ENCODE measurements around the gene RAX. TPM values are rescaled to one million over a fixed set of nuclear protein-coding genes. Genes with fewer than 3 reads are reported as not detected.
"Not testable (repeated sequence)": the region's sequence is repeated elsewhere in the genome, so short reads cannot be mapped to it uniquely, and the experiment has no call there.

The RAX gene
- total and polyA plus RNA-seq, 9 donors: 0.13 TPM; not detected in 8

- no peak for DNase-seq
- Histone ChIP-seq H3K27ac (ENCODE audit: low read length) (no peak overlapping the region), H3K9me3 (replicated peaks; ENCODE audit: control insufficient read depth, low read depth, low read length) (no peaks in the 10 kb centered on the region), H3K4me1 (ENCODE audit: control insufficient read depth, insufficient read depth, low read length) (peaks cover 14% of the 10 kb centered on the region), H3K4me3 (ENCODE audit: low read length) (no peak overlapping the region), H3K36me3 (ENCODE audit: control insufficient read depth, insufficient read depth, low read length) (no peaks in the 10 kb centered on the region), H3K27me3 (ENCODE audit: control insufficient read depth, insufficient read depth, low read length) (peaks cover 84% of the 10 kb centered on the region)
- WGBS (ENCODE audit: insufficient coverage): 8% methylated on average over 3 of the region's 10 CpGs
Measured at GRCh38 chr18:59266886-59267502, 6.3 kb downstream of the RAX start.

- H3K4me1 ChIP-seq (ENCODE audit: control insufficient read depth, insufficient read depth, low read length): peaks cover 14% of the 10 kb centered on the region
- no peaks in the 10 kb centered on the region for H3K36me3 ChIP-seq (ENCODE audit: control insufficient read depth, insufficient read depth, low read length)
- no peak overlapping the region for H3K4me3 ChIP-seq (ENCODE audit: low read length)
- DNase-seq: no peak
- peaks cover 80% of the 10 kb centered on the region for H3K27me3 ChIP-seq (ENCODE audit: control insufficient read depth, insufficient read depth, low read length)
- no peaks in the 10 kb centered on the region for H3K9me3 ChIP-seq (replicated peaks; ENCODE audit: control insufficient read depth, low read depth, low read length)
- H3K27ac ChIP-seq (ENCODE audit: low read length): no peak overlapping the region
- no CpG with 5 or more reads among the region's 1 CpG for WGBS (ENCODE audit: insufficient coverage)
Measured at GRCh38 chr18:59266459-59266858, 6.8 kb downstream of the RAX start.

- Histone ChIP-seq H3K27me3 (ENCODE audit: control insufficient read depth, insufficient read depth, low read length) (peaks cover 77% of the 10 kb centered on the region), H3K36me3 (ENCODE audit: control insufficient read depth, insufficient read depth, low read length) (no peaks in the 10 kb centered on the region), H3K9me3 (replicated peaks; ENCODE audit: control insufficient read depth, low read depth, low read length) (no peaks in the 10 kb centered on the region), H3K4me1 (ENCODE audit: control insufficient read depth, insufficient read depth, low read length) (peaks cover 14% of the 10 kb centered on the region), H3K27ac (ENCODE audit: low read length) (no peak overlapping the region), H3K4me3 (ENCODE audit: low read length) (no peak overlapping the region)
- 6% methylated on average over 9 of the region's 12 CpGs for WGBS (ENCODE audit: insufficient coverage)
- no peak for DNase-seq
Measured at GRCh38 chr18:59265974-59266369, 7.3 kb downstream of the RAX start.

GRCh38 chr18:59265246-59265973 lies 7.8 kb downstream of the RAX start:
- DNase-seq: no peak
- H3K4me3 ChIP-seq (ENCODE audit: low read length): peak overlapping the region; percentile 19
- no peaks in the 10 kb centered on the region for H3K36me3 ChIP-seq (ENCODE audit: control insufficient read depth, insufficient read depth, low read length)
- peaks cover 72% of the 10 kb centered on the region for H3K27me3 ChIP-seq (ENCODE audit: control insufficient read depth, insufficient read depth, low read length)
- peaks cover 14% of the 10 kb centered on the region for H3K4me1 ChIP-seq (ENCODE audit: control insufficient read depth, insufficient read depth, low read length)
- no peaks in the 10 kb centered on the region for H3K9me3 ChIP-seq (replicated peaks; ENCODE audit: control insufficient read depth, low read depth, low read length)
- H3K27ac ChIP-seq (ENCODE audit: low read length): no peak overlapping the region
- 2% methylated on average over 28 of the region's 38 CpGs for WGBS (ENCODE audit: insufficient coverage)

- peaks cover 14% of the 10 kb centered on the region for H3K4me1 ChIP-seq (ENCODE audit: control insufficient read depth, insufficient read depth, low read length)
- no peak for DNase-seq
- no peak overlapping the region for H3K27ac ChIP-seq (ENCODE audit: low read length)
- H3K4me3 ChIP-seq (ENCODE audit: low read length): no peak overlapping the region
- no peaks in the 10 kb centered on the region for H3K9me3 ChIP-seq (replicated peaks; ENCODE audit: control insufficient read depth, low read depth, low read length)
- 3% methylated on average over 41 of the region's 41 CpGs for WGBS (ENCODE audit: insufficient coverage)
- H3K36me3 ChIP-seq (ENCODE audit: control insufficient read depth, insufficient read depth, low read length): no peaks in the 10 kb centered on the region
- peaks cover 68% of the 10 kb centered on the region for H3K27me3 ChIP-seq (ENCODE audit: control insufficient read depth, insufficient read depth, low read length)
Measured at GRCh38 chr18:59264651-59265245, 8.5 kb downstream of the RAX start.

GRCh38 chr18:59264121-59264571 lies 9.1 kb downstream of the RAX start:
- 1% methylated on average over 10 of the region's 17 CpGs for WGBS (ENCODE audit: insufficient coverage)
- H3K27me3 ChIP-seq (ENCODE audit: control insufficient read depth, insufficient read depth, low read length): peaks cover 62% of the 10 kb centered on the region
- no peaks in the 10 kb centered on the region for H3K36me3 ChIP-seq (ENCODE audit: control insufficient read depth, insufficient read depth, low read length)
- no peak overlapping the region for H3K27ac ChIP-seq (ENCODE audit: low read length)
- DNase-seq: no peak
- no peak overlapping the region for H3K4me3 ChIP-seq (ENCODE audit: low read length)
- peaks cover 11% of the 10 kb centered on the region for H3K4me1 ChIP-seq (ENCODE audit: control insufficient read depth, insufficient read depth, low read length)
- H3K9me3 ChIP-seq (replicated peaks; ENCODE audit: control insufficient read depth, low read depth, low read length): no peaks in the 10 kb centered on the region

- no peak overlapping the region for H3K4me3 ChIP-seq (ENCODE audit: low read length)
- 4% methylated on average over 4 of the region's 16 CpGs for WGBS (ENCODE audit: insufficient coverage)
- no peaks in the 10 kb centered on the region for H3K9me3 ChIP-seq (replicated peaks; ENCODE audit: control insufficient read depth, low read depth, low read length)
- H3K36me3 ChIP-seq (ENCODE audit: control insufficient read depth, insufficient read depth, low read length): no peaks in the 10 kb centered on the region
- no peak overlapping the region for H3K27ac ChIP-seq (ENCODE audit: low read length)
- DNase-seq: no peak
- H3K27me3 ChIP-seq (ENCODE audit: control insufficient read depth, insufficient read depth, low read length): peaks cover 58% of the 10 kb centered on the region
- peaks cover 8% of the 10 kb centered on the region for H3K4me1 ChIP-seq (ENCODE audit: control insufficient read depth, insufficient read depth, low read length)
Measured at GRCh38 chr18:59263661-59264060, 9.6 kb downstream of the RAX start.

GRCh38 chr18:59262243-59262642 lies 11.0 kb downstream of the RAX start:
- H3K4me1 ChIP-seq (ENCODE audit: control insufficient read depth, insufficient read depth, low read length); H3K9me3 ChIP-seq (replicated peaks; ENCODE audit: control insufficient read depth, low read depth, low read length); H3K4me3 ChIP-seq (ENCODE audit: low read length); DNase-seq; H3K36me3 ChIP-seq (ENCODE audit: control insufficient read depth, insufficient read depth, low read length); H3K27ac ChIP-seq (ENCODE audit: low read length): not testable (repeated sequence)
- no CpG with 5 or more reads among the region's 2 CpGs for WGBS (ENCODE audit: insufficient coverage)
- peaks cover 44% of the 10 kb centered on the region for H3K27me3 ChIP-seq (ENCODE audit: control insufficient read depth, insufficient read depth, low read length)

- H3K4me1 ChIP-seq (ENCODE audit: control insufficient read depth, insufficient read depth, low read length); H3K27ac ChIP-seq (ENCODE audit: low read length); H3K9me3 ChIP-seq (replicated peaks; ENCODE audit: control insufficient read depth, low read depth, low read length); DNase-seq; H3K36me3 ChIP-seq (ENCODE audit: control insufficient read depth, insufficient read depth, low read length); H3K4me3 ChIP-seq (ENCODE audit: low read length): not testable (repeated sequence)
- no CpG with 5 or more reads among the region's 3 CpGs for WGBS (ENCODE audit: insufficient coverage)
- peaks cover 40% of the 10 kb centered on the region for H3K27me3 ChIP-seq (ENCODE audit: control insufficient read depth, insufficient read depth, low read length)
Measured at GRCh38 chr18:59261842-59262241, 11.4 kb downstream of the RAX start.

- not testable (repeated sequence) for H3K27ac ChIP-seq (ENCODE audit: low read length); H3K4me1 ChIP-seq (ENCODE audit: control insufficient read depth, insufficient read depth, low read length)
- WGBS (ENCODE audit: insufficient coverage): 95% methylated on average over 26 of the region's 30 CpGs
Measured at GRCh38 chr18:59255491-59255890, 17.8 kb downstream of the RAX start.

More at GRCh38 chr18:59255491-59255890, 17.8 kb downstream of the RAX start:
- DNase-seq; H3K27me3 ChIP-seq (ENCODE audit: control insufficient read depth, insufficient read depth, low read length); H3K36me3 ChIP-seq (ENCODE audit: control insufficient read depth, insufficient read depth, low read length); H3K9me3 ChIP-seq (replicated peaks; ENCODE audit: control insufficient read depth, low read depth, low read length); H3K4me3 ChIP-seq (ENCODE audit: low read length): not testable (repeated sequence)

All from muscle of leg (tissue), 11 donors.